ENCODE results near the gene EI24.

The EI24 gene

GRCh38 chr11:125625630-125626287, 56.5 kb downstream of the EI24 start:
- TF ChIP-seq CTCF (conservative IDR thresholded peaks at IDR 0.05; ENCODE audit: low read depth, low read length): no peak
- peak overlapping the region; percentile 85 for H3K4me3 ChIP-seq (ENCODE audit: low read depth, low read length)
- DNase-seq (ENCODE audit: low read depth): peak; percentile 91

GRCh38 chr11:125626288-125626950, 57.1 kb downstream of the EI24 start:
- TF ChIP-seq CTCF (conservative IDR thresholded peaks at IDR 0.05; ENCODE audit: low read depth, low read length): peak; percentile 54
- peak; percentile 65 for DNase-seq (ENCODE audit: low read depth)
- H3K4me3 ChIP-seq (ENCODE audit: low read depth, low read length): peak overlapping the region; percentile 85

GRCh38 chr11:125627236-125627910, 58.1 kb downstream of the EI24 start:
- DNase-seq (ENCODE audit: low read depth): peak; percentile 13
- no peak for TF ChIP-seq CTCF (conservative IDR thresholded peaks at IDR 0.05; ENCODE audit: low read depth, low read length)
- H3K4me3 ChIP-seq (ENCODE audit: low read depth, low read length): peak overlapping the region; percentile 85
